OCI-LY1 (cell line): ENCODE data around the gene OR2J3.

Experiments
- EZH2 ChIP-seq: fragments of 200-600 bp; sonication (generic), shearing (Covaris generic); IDR thresholded peaks from 2 replicates; pipeline ENCODE4 v1.8.0; 2017; ENCODE audit warnings: borderline replicate concordance, mixed run types, mild to moderate bottlenecking, antibody characterized with exemption, low read length, moderate library complexity, mixed read lengths
- TF ChIP-seq, protein P1 (sequence below): fragments of 200-600 bp; sonication (generic), shearing (Covaris generic); IDR thresholded peaks from 2 replicates; pipeline ENCODE4 v1.5.1; 2017; ENCODE audit warnings: mild to moderate bottlenecking, antibody characterized with exemption, low read length, moderate library complexity, mixed read lengths

DNA sequence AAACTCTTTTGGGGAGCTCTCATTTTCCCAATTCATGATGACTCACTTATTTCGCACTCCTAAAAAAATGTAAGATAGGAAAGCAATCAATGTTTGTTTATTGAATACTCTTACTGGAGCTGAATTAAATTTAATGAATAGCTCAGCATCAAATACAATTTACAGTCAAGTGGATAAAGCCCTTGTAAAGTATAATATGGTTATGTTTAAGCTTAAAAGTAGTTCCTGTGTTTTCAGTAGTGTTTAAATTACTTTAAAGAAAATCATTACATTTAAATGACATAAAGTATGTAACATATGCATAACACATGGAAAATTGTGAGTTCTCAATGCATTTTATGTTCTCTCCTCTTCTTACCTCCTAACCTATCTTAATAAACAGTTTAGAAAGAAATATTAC is 20.6 kb upstream of the OR2J3 start, which contains the start of gene OR2B3:
- TF ChIP-seq, protein P1, sequence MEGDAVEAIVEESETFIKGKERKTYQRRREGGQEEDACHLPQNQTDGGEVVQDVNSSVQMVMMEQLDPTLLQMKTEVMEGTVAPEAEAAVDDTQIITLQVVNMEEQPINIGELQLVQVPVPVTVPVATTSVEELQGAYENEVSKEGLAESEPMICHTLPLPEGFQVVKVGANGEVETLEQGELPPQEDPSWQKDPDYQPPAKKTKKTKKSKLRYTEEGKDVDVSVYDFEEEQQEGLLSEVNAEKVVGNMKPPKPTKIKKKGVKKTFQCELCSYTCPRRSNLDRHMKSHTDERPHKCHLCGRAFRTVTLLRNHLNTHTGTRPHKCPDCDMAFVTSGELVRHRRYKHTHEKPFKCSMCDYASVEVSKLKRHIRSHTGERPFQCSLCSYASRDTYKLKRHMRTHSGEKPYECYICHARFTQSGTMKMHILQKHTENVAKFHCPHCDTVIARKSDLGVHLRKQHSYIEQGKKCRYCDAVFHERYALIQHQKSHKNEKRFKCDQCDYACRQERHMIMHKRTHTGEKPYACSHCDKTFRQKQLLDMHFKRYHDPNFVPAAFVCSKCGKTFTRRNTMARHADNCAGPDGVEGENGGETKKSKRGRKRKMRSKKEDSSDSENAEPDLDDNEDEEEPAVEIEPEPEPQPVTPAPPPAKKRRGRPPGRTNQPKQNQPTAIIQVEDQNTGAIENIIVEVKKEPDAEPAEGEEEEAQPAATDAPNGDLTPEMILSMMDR: no peak
- TF ChIP-seq EZH2: no peak
